GM18517 (cell line): ENCODE data around the gene CAMK1.
A peak's percentile ranks its signal among the peaks of the same experiment; 100 is the strongest.

Source experiments
- ATAC-seq: cut with Tn5 transposase; IDR thresholded peaks from one replicate; pipeline ENCODE4 v1.9.1; 2021; ENCODE audit warnings: mild to moderate bottlenecking, moderate library complexity; ENCODE audit not compliant: unreplicated experiment

CAMK1 gene

GRCh38 chr3:9769426-9770275 is at the start of gene CAMK1:
TSS of gene CAMK1 (minus strand) at chr3:9769947. CDS start at chr3:9767749, 2,198 bp downstream.
- ATAC-seq: no peak

- no peak for ATAC-seq
These were observed 49.1 kb upstream of the CAMK1 start for GRCh38 chr3:9818666-9819335.

- no peak for ATAC-seq
These were observed 47.7 kb upstream of the CAMK1 start for GRCh38 chr3:9817436-9817835.

- no peak for ATAC-seq
These were observed 46.2 kb upstream of the CAMK1 start for GRCh38 chr3:9815986-9816385.

GRCh38 chr3:9812870-9813483 is 43.2 kb upstream of the CAMK1 start:
- no peak for ATAC-seq

- no peak for ATAC-seq
These were observed 41.1 kb upstream of the CAMK1 start for GRCh38 chr3:9810846-9811245.

GRCh38 chr3:9810433-9810770 is 40.7 kb upstream of the CAMK1 start:
- no peak for ATAC-seq

GRCh38 chr3:9809615-9810432 is 40.1 kb upstream of the CAMK1 start, which contains the start of gene TTLL3:
TSS of gene TTLL3 (plus strand) at chr3:9810262. CDS start at chr3:9810662, 400 bp downstream.
- ATAC-seq: no peak

GRCh38 chr3:9809239-9809614 is 39.5 kb upstream of the CAMK1 start:
- ATAC-seq: no peak

GRCh38 chr3:9808345-9809037 is 38.7 kb upstream of the CAMK1 start:
- ATAC-seq: peak; percentile 50

GRCh38 chr3:9807981-9808344 is 38.2 kb upstream of the CAMK1 start:
- ATAC-seq: no peak

- ATAC-seq: no peak
These were observed 37.2 kb upstream of the CAMK1 start for GRCh38 chr3:9806688-9807589.

- no peak for ATAC-seq
These were observed 36.4 kb upstream of the CAMK1 start for GRCh38 chr3:9806137-9806536.

GRCh38 chr3:9804996-9805395 is 35.2 kb upstream of the CAMK1 start:
- no peak for ATAC-seq

- no peak for ATAC-seq
These were observed 33.7 kb upstream of the CAMK1 start for GRCh38 chr3:9803494-9803893.

GRCh38 chr3:9800529-9800928 is 30.8 kb upstream of the CAMK1 start:
- no peak for ATAC-seq

- no peak for ATAC-seq
These were observed 27.6 kb upstream of the CAMK1 start for GRCh38 chr3:9797196-9797945.

- no peak for ATAC-seq
These were observed 25.5 kb upstream of the CAMK1 start for GRCh38 chr3:9795207-9795606.

GRCh38 chr3:9794400-9794799 is 24.7 kb upstream of the CAMK1 start:
- no peak for ATAC-seq
